SU-DHL-6 (cell line): ENCODE results near the gene WIPF1.

ENCODE experiments used
- H2AFZ ChIP-seq: fragments of 200-600 bp; sonication (generic); 2 replicates; pipeline ENCODE4 v1.6.1; 2014; ENCODE audit warnings: low read depth, mild to moderate bottlenecking, moderate library complexity, mixed read lengths, antibody characterized with exemption, low read length; ENCODE audit not compliant: severe bottlenecking
- H3F3A ChIP-seq: fragments of 200-600 bp; shearing (Covaris generic); 2 replicates; pipeline ENCODE4 v1.6.0; 2016; ENCODE audit warnings: antibody characterized with exemption, mild to moderate bottlenecking; ENCODE audit not compliant: insufficient read depth
- H3K27ac ChIP-seq: fragments of 200-600 bp; sonication (generic); 2 replicates; pipeline ENCODE4 v1.5.1; 2016; ENCODE audit warnings: low read depth, mild to moderate bottlenecking, low read length, moderate library complexity, mixed read lengths
- H3K27me3 ChIP-seq: fragments of 200-600 bp; sonication (generic), shearing (Covaris generic); 2 replicates; pipeline ENCODE4 v1.6.0; 2014; ENCODE audit warnings: mild to moderate bottlenecking, low read length
- H3K36me3 ChIP-seq: fragments of 200-600 bp; sonication (generic); 2 replicates; pipeline ENCODE4 v1.6.1; 2014; ENCODE audit warnings: mild to moderate bottlenecking, low read length, mixed read lengths
- H3K4me2 ChIP-seq: fragments of 300-600, 200-600 bp; shearing (Covaris generic), sonication (generic); 2 replicates; pipeline ENCODE4 v1.6.0; 2014; ENCODE audit warnings: low read length, low read depth, mild to moderate bottlenecking; ENCODE audit not compliant: poor library complexity, severe bottlenecking
- H3K4me3 ChIP-seq: fragments of 200-600 bp; sonication (generic); 2 replicates; pipeline ENCODE4 v1.5.1; 2014; ENCODE audit warnings: antibody characterized with exemption, low read length, mild to moderate bottlenecking, mixed read lengths; ENCODE audit not compliant: insufficient read depth, poor library complexity, severe bottlenecking
- H3K79me2 ChIP-seq: fragments of 200-600 bp; sonication (generic); 2 replicates; pipeline ENCODE4 v1.6.1; 2014; ENCODE audit warnings: mild to moderate bottlenecking, low read length, moderate library complexity; ENCODE audit not compliant: insufficient read depth
- H3K9ac ChIP-seq: fragments of 200-600 bp; sonication (generic); 2 replicates; pipeline ENCODE4 v1.7.0; 2014; ENCODE audit warnings: mild to moderate bottlenecking, low read length
- H3K9me2 ChIP-seq: fragments of 200-600 bp; sonication (generic); replicated peaks from 2 replicates; pipeline ENCODE4 v1.6.1; 2014; ENCODE audit warnings: low read length; ENCODE audit not compliant: insufficient read depth
- H3K9me3 ChIP-seq: fragments of 200-600 bp; sonication (generic); 2 replicates; pipeline ENCODE4 v1.6.1; 2014; ENCODE audit warnings: low read length, mixed read lengths; ENCODE audit not compliant: insufficient read depth
- H4K20me1 ChIP-seq: fragments of 200-600 bp; sonication (generic); 2 replicates; pipeline ENCODE4 v1.6.1; 2014; ENCODE audit warnings: low read depth, mild to moderate bottlenecking, antibody characterized with exemption, low read length, moderate library complexity, mixed read lengths
- CTCF ChIP-seq: fragments of 200-600 bp; sonication (generic); IDR thresholded peaks from one replicate; pipeline ENCODE4 v1.5.1; 2017; ENCODE audit warnings: antibody characterized with exemption, mild to moderate bottlenecking, low read length, moderate library complexity; ENCODE audit not compliant: insufficient read depth, poor library complexity, severe bottlenecking
- EZH2phosphoT487 ChIP-seq: fragments of 200-600 bp; sonication (generic), shearing (Covaris generic); conservative IDR thresholded peaks from 2 replicates; pipeline ENCODE4 v1.6.1; 2018; ENCODE audit warnings: mild to moderate bottlenecking, antibody characterized with exemption, low read length, moderate library complexity, mixed read lengths

The WIPF1 gene

GRCh38 chr2:174555998-174556397 lies 41.6 kb downstream of the WIPF1 start:
- no peak overlapping the region for H3K4me3 ChIP-seq
- H2AFZ ChIP-seq, result no peak overlapping the region
- H3K9me3 ChIP-seq, result no peaks in the 10 kb centered on the region
- H3K4me2 ChIP-seq, result no peak overlapping the region
- H4K20me1 ChIP-seq, result no peaks in the 10 kb centered on the region
- no peak overlapping the region for H3K9ac ChIP-seq
- H3K27me3 ChIP-seq, result no peaks in the 10 kb centered on the region
- TF ChIP-seq EZH2phosphoT487 (no peak), CTCF (no peak)
- no peaks in the 10 kb centered on the region for H3K9me2 ChIP-seq
- peaks cover 56% of the 10 kb centered on the region for H3F3A ChIP-seq
- peaks cover 21% of the 10 kb centered on the region; the same call in 1 of the 2 replicates for H3K36me3 ChIP-seq
- no peak overlapping the region for H3K27ac ChIP-seq
- no peaks in the 10 kb centered on the region for H3K79me2 ChIP-seq

- H3K36me3 ChIP-seq, result peaks cover 8% of the 10 kb centered on the region; the same call in 1 of the 2 replicates
- H2AFZ ChIP-seq, result no peak overlapping the region
- TF ChIP-seq EZH2phosphoT487 (no peak), CTCF (no peak)
- no peaks in the 10 kb centered on the region for H4K20me1 ChIP-seq
- no peak overlapping the region for H3K9ac ChIP-seq
- peak overlapping the region; percentile 61 for H3K27ac ChIP-seq
- H3K9me2 ChIP-seq, result no peaks in the 10 kb centered on the region
- peaks cover 43% of the 10 kb centered on the region for H3F3A ChIP-seq
- peak overlapping the region; percentile 14 for H3K4me2 ChIP-seq
- H3K27me3 ChIP-seq, result no peaks in the 10 kb centered on the region
- H3K4me3 ChIP-seq, result no peak overlapping the region
- no peaks in the 10 kb centered on the region for H3K79me2 ChIP-seq
- no peaks in the 10 kb centered on the region for H3K9me3 ChIP-seq
Measured at GRCh38 chr2:174554529-174555150, 43.0 kb downstream of the WIPF1 start.

- no peaks in the 10 kb centered on the region for H4K20me1 ChIP-seq
- H3F3A ChIP-seq, result peaks cover 41% of the 10 kb centered on the region
- H2AFZ ChIP-seq, result no peak overlapping the region
- H3K79me2 ChIP-seq, result no peaks in the 10 kb centered on the region
- H3K4me2 ChIP-seq, result peak overlapping the region; percentile 14
- H3K27ac ChIP-seq, result peak overlapping the region; percentile 61
- no peaks in the 10 kb centered on the region for H3K27me3 ChIP-seq
- no peaks in the 10 kb centered on the region for H3K9me3 ChIP-seq
- H3K4me3 ChIP-seq, result no peak overlapping the region
- H3K9ac ChIP-seq, result no peak overlapping the region
- peaks cover 3% of the 10 kb centered on the region; the same call in 1 of the 2 replicates for H3K36me3 ChIP-seq
- no peaks in the 10 kb centered on the region for H3K9me2 ChIP-seq
- TF ChIP-seq EZH2phosphoT487 (no peak), CTCF (no peak)
Measured at GRCh38 chr2:174553811-174554493, 43.7 kb downstream of the WIPF1 start.
